Measurements from ENCODE around the gene CDK2AP2. TPM values are rescaled to one million over a fixed set of nuclear protein-coding genes. Genes with fewer than 3 reads are reported as not detected.
A peak's percentile ranks its signal among the peaks of the same experiment; 100 is the strongest.
"Not testable (repeated sequence)": the region's sequence is repeated elsewhere in the genome, so short reads cannot be mapped to it uniquely, and the experiment has no call there.

The CDK2AP2 gene
- total RNA-seq, 2 experiments from 2014 or later = 82.7 to 84.7 TPM

DNA sequence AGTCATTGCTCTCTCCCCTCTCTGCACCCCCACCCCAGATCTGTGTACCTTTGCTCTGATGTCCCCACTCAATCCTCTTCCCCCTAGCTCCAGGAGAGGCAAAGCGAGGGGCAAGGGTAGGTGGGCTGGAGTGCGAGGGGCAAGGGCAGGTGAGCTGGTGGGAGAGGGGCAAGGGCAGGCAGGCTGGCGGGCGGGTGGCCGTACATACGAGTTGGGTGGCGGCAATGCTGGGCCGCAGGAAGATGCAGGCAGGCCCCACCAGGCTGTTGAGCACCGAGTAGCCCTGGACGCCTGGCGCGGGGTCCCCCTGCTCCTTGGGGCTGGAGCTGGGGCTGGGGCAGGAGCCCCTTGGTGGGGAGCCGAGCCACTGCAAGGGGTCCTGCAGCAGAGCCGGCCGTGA is 14.4 kb upstream of the CDK2AP2 start:
- CTCF ChIA-PET = no interaction called here
- intact Hi-C loops (cut with micrococcal nuclease) = no loop called here
- peaks cover 3% of the 10 kb centered on the region for H3K27me3 Mint-ChIP-seq
- H3K4me3 Mint-ChIP-seq = no peak overlapping the region
- no peaks in the 10 kb centered on the region for H3K36me3 Mint-ChIP-seq
- no peaks in the 10 kb centered on the region for H3K9me3 Mint-ChIP-seq
- H3K27ac Mint-ChIP-seq = no peak overlapping the region
- DNase-seq = no peak
- H3K4me1 Mint-ChIP-seq (ENCODE audit: low read depth) = no peaks in the 10 kb centered on the region
- POLR2A ChIA-PET = no interaction called here

- no peaks in the 10 kb centered on the region for H3K36me3 Mint-ChIP-seq
- H3K4me3 Mint-ChIP-seq = no peak overlapping the region
- peaks cover 3% of the 10 kb centered on the region for H3K27me3 Mint-ChIP-seq
- ChIA-PET POLR2A (no interaction called here), CTCF (no interaction called here)
- intact Hi-C loops (cut with micrococcal nuclease) = no loop called here
- no peak overlapping the region for H3K27ac Mint-ChIP-seq
- no peak for DNase-seq
- no peaks in the 10 kb centered on the region for H3K4me1 Mint-ChIP-seq (ENCODE audit: low read depth)
- no peaks in the 10 kb centered on the region for H3K9me3 Mint-ChIP-seq
Measured at GRCh38 chr11:67521924-67522323, 14.0 kb upstream of the CDK2AP2 start.

DNA sequence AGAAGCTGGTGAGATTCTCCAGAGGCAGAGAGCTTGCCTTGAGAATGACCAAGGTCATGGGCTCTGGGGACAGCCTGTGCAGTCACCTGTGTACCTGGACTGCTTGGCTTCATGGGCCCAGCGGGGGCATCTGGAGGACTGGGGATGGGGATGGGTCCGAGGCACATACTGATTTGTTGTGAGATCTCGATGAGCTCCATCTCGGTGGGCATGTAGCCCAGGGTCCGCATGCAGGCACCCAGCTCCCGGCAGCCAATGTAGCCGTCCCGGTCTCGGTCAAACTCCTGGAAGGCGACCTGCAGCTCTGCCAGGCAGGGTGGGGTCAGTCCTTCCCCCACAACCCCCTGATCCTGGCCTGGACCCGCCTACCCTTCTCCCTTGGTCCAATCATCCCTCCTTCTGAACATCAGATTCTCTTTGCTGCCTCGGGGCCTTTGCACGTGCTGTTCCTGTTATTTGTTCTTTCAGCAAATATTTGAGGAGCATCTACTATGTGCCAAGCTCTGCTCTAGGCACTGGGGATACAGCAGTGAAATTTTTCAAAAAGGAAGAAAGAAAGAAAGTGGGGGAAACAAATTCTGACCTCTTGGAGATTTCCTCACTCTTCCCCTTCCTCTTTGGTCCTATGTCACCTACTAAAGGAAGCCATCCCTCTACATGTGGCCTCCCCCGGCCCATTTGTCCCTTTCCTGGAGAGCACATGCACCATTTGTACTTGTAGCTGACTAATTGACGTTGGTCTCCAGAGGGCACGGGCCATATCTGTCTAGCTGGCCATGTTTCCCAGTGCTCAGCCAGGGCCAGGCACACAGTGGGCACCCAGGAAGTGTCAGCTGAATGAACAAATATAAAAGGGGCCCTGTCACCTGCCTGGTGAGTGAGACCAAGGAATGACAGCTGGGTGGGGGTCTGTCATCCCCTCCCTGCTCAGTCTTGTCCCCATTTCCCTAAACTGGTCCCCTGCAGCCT is 13.2 kb upstream of the CDK2AP2 start:
- Mint-ChIP-seq H3K27ac (no peak overlapping the region), H3K9me3 (no peaks in the 10 kb centered on the region), H3K4me1 (ENCODE audit: low read depth) (no peaks in the 10 kb centered on the region), H3K27me3 (no peaks in the 10 kb centered on the region), H3K4me3 (no peak overlapping the region), H3K36me3 (no peaks in the 10 kb centered on the region)
- intact Hi-C loops (cut with micrococcal nuclease) = no loop called here
- ChIA-PET POLR2A (no interaction called here), CTCF (no interaction called here)
- no peak for DNase-seq

DNA sequence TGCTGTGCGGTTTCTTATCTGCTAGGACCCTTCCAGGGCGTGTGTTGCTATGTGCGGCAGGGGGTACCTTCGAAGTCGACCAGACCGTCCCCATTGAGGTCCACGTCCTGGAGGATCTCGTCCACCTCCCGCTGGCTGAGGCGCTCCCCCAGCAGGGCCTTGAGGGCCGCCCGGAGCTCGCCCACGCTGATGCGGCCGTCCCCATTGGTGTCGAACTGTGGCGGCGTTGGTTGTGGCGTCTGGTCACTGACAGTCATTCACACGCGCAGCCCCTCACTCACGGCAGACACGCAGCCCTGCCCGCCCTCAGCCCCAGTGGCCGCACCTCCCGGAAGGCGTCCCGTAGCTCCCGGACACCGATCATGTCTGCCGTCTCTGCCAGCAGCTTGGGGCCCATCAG is 11.8 kb upstream of the CDK2AP2 start:
- Mint-ChIP-seq H3K4me3 (no peak overlapping the region), H3K9me3 (no peaks in the 10 kb centered on the region), H3K4me1 (ENCODE audit: low read depth) (no peaks in the 10 kb centered on the region), H3K36me3 (no peaks in the 10 kb centered on the region), H3K27ac (no peak overlapping the region), H3K27me3 (no peaks in the 10 kb centered on the region)
- ChIA-PET CTCF (no interaction called here), POLR2A (no interaction called here)
- intact Hi-C loops (cut with micrococcal nuclease) = no loop called here
- DNase-seq = no peak

DNA sequence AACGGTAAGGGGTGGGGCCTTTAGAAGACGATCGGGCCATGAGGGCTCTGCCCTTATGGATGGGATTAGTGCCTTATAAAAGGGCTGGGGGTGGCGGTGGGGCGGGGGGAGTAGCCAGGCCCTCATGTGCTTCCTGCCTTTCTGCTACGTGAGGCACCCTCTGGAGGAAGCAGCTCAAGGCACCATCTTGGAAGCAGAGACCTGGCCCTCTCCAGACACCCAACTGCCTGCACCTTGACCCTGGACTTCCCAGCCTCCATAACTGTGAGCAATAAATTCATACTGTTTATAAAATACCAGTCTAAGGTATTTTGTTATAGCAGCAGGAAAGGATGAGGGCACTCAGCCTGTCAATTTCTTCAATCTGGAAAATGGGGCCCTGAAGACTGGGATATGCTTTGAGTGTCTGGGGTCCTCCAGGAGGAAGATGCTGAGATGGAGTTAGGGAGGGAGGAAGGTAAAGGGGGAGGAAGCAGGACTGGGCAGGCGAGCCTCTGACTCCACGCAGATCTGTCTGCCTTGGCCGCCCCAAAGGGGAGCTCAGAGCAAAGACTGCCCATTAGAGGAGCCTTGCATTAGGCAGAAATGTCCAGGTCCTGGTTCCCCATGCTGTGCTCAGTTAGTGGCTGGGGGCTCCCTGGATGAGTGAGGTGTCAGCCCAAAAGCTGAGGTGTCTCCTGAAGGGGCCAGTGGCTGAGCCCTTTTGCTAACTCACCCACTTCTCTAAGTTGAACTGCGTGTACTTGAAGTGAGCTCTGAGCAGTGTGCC is 10.0 kb upstream of the CDK2AP2 start:
- no peaks in the 10 kb centered on the region for H3K36me3 Mint-ChIP-seq
- no peaks in the 10 kb centered on the region for H3K9me3 Mint-ChIP-seq
- ChIA-PET CTCF (interaction anchor here (1.1 kb wide), 1 partner anchor 161 kb away, joined by 4 read pairs; no protein-coding TSS in a partner anchor), POLR2A (no interaction called here)
- no peak overlapping the region for H3K4me3 Mint-ChIP-seq
- H3K4me1 Mint-ChIP-seq (ENCODE audit: low read depth) = no peaks in the 10 kb centered on the region
- no peak for DNase-seq
- H3K27ac Mint-ChIP-seq = no peak overlapping the region
- peaks cover 1% of the 10 kb centered on the region for H3K27me3 Mint-ChIP-seq
- intact Hi-C loops (cut with micrococcal nuclease) = no loop called here

GRCh38 chr11:67516806-67517205 is 8.8 kb upstream of the CDK2AP2 start:
- H3K36me3 Mint-ChIP-seq = no peaks in the 10 kb centered on the region
- peaks cover 1% of the 10 kb centered on the region for H3K27me3 Mint-ChIP-seq
- H3K4me1 Mint-ChIP-seq (ENCODE audit: low read depth) = no peaks in the 10 kb centered on the region
- intact Hi-C loops (cut with micrococcal nuclease) = no loop called here
- no peak overlapping the region for H3K27ac Mint-ChIP-seq
- ChIA-PET CTCF (no interaction called here), POLR2A (no interaction called here)
- DNase-seq = no peak
- H3K4me3 Mint-ChIP-seq = no peak overlapping the region
- H3K9me3 Mint-ChIP-seq = no peaks in the 10 kb centered on the region

GRCh38 chr11:67514116-67514515 is 6.2 kb upstream of the CDK2AP2 start:
- H3K36me3 Mint-ChIP-seq = no peaks in the 10 kb centered on the region
- no peak overlapping the region for H3K27ac Mint-ChIP-seq
- ChIA-PET CTCF (no interaction called here), POLR2A (no interaction called here)
- DNase-seq = no peak
- intact Hi-C loops (cut with micrococcal nuclease) = no loop called here
- H3K4me3 Mint-ChIP-seq = no peak overlapping the region
- peaks cover 1% of the 10 kb centered on the region for H3K4me1 Mint-ChIP-seq (ENCODE audit: low read depth)
- no peaks in the 10 kb centered on the region for H3K9me3 Mint-ChIP-seq
- peaks cover 1% of the 10 kb centered on the region for H3K27me3 Mint-ChIP-seq

DNA sequence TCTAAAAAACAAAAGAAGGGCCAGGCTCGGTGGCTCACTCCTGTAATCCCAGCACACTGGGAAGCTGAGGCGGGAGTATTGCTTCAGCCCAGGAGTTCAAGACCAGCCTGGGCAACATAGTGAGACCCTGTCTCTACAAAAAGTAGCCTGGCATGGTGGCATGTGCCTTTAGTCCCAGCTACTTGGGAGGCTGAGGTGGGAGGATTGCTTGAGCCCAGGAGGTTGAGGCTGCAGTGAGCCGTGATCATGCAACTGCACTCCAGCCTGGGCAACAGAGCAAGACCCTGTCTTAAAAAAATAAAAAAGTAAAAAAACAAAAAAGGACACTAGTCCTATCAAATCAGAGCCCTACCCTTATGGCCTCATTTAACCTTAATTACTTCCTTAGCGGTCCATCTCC is 3.6 kb upstream of the CDK2AP2 start:
- H3K27ac Mint-ChIP-seq; H3K9me3 Mint-ChIP-seq; H3K36me3 Mint-ChIP-seq; H3K27me3 Mint-ChIP-seq; CTCF ChIA-PET; POLR2A ChIA-PET; DNase-seq; intact Hi-C loops (cut with micrococcal nuclease); H3K4me3 Mint-ChIP-seq: not testable (repeated sequence)
- peaks cover 14% of the 10 kb centered on the region for H3K4me1 Mint-ChIP-seq (ENCODE audit: low read depth)

DNA sequence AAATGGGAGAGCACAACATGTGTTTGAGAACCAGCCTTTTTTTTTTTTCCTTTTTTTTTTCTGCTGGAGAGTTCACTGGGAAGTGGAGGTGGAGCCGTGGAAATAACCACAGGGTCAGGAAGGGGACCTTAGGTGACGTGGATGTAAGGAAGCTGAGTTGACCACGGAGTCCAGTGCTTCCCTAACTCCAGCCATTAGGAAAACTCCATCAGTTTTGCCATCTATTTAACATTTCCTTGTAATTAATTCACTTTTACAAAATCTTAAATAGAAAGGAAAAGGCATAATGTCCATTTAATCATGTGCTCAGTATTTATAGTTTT is 2.0 kb upstream of the CDK2AP2 start:
- intact Hi-C loops (cut with micrococcal nuclease) = no loop called here
- Mint-ChIP-seq H3K9me3 (no peaks in the 10 kb centered on the region), H3K4me3 (peak overlapping the region; percentile 47), H3K4me1 (ENCODE audit: low read depth) (peaks cover 23% of the 10 kb centered on the region), H3K27me3 (peaks cover 1% of the 10 kb centered on the region), H3K36me3 (peaks cover 8% of the 10 kb centered on the region), H3K27ac (no peak overlapping the region)
- no peak for DNase-seq
- POLR2A ChIA-PET = no interaction called here
- CTCF ChIA-PET = no interaction called here

- Mint-ChIP-seq H3K9me3 (no peaks in the 10 kb centered on the region), H3K27ac (peak overlapping the region; percentile 86), H3K4me3 (peak overlapping the region; percentile 90), H3K4me1 (ENCODE audit: low read depth) (peaks cover 25% of the 10 kb centered on the region), H3K36me3 (peaks cover 13% of the 10 kb centered on the region), H3K27me3 (peaks cover 1% of the 10 kb centered on the region)
- peak; percentile 98 for DNase-seq
- ChIA-PET CTCF (interaction anchor here (0.6 to 1.0 kb wide), 2 partner anchors 107 to 121 kb away, joined by 4 to 6 read pairs; partner anchors contain the start of genes NUDT8 and PPP1CA), POLR2A (interaction anchor here (1.7 to 1.9 kb wide), 2 partner anchors 22 to 72 kb away, joined by 4 to 5 read pairs; partner anchors contain the start of gene PTPRCAP)
- intact Hi-C loops (cut with micrococcal nuclease) = loop anchor here (1.0 to 5.0 kb wide), 3 partner anchors 44 to 236 kb away; partner anchors contain the start of gene GSTP1
Measured at GRCh38 chr11:67508486-67509121, 642 bp upstream of the CDK2AP2 start.

DNA sequence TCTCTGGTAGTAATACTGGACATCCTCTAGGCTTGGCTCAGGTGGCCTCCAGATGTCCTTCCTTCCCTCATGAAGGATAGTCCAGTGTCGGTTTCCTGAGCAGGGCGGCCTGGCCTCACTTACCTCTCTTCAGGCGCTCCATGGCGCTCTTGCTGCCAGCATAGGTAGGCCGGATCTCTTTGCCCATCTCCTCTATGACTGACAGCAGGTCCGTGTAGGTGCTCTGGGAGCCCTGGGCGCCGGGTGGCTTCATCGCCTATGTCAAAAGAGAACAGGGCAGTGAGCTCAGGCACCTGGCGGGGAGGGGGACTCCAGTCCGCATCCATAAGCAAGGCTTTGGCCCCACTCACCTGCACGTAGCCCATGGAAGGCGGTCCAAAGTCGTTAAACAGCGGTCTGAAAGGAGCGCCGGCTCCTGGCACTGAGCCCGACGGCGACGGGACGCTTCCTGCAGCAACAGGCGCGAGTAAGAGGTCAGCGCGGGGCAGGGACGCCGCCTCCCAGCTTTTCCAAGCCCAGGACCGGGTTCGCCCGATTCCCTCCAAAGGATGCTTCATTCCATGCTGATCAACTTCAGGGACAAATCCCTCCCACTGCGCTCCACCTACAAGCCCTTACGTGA is 609 bp downstream of the CDK2AP2 start:
- DNase-seq = no peak
- CTCF ChIA-PET = interaction anchor here (0.6 to 1.2 kb wide), 4 partner anchors 70 to 151 kb away, joined by 3 to 6 read pairs (median 4); partner anchors contain the start of genes NUDT8, PPP1CA and PTPRCAP
- peaks cover 22% of the 10 kb centered on the region for H3K36me3 Mint-ChIP-seq
- intact Hi-C loops (cut with micrococcal nuclease) = loop anchor here (5.0 kb wide), 2 partner anchors 75 to 235 kb away; partner anchors contain the start of gene GSTP1
- H3K27ac Mint-ChIP-seq = peak overlapping the region; percentile 98
- POLR2A ChIA-PET = interaction anchor here (0.8 to 1.9 kb wide), 3 partner anchors 21 to 70 kb away, joined by 3 to 5 read pairs (median 4); partner anchors contain the start of gene PTPRCAP
- H3K4me1 Mint-ChIP-seq (ENCODE audit: low read depth) = peaks cover 34% of the 10 kb centered on the region
- no peaks in the 10 kb centered on the region for H3K9me3 Mint-ChIP-seq
- peak overlapping the region; percentile 90 for H3K4me3 Mint-ChIP-seq
- no peaks in the 10 kb centered on the region for H3K27me3 Mint-ChIP-seq
